HG02973 (cell line): ENCODE data around the gene SLC44A2.

Source experiments
- ATAC-seq: cut with Tn5 transposase; IDR thresholded peaks from one replicate; pipeline ENCODE4 v1.9.1; 2021; ENCODE audit warnings: moderate library complexity; ENCODE audit not compliant: unreplicated experiment

Gene SLC44A2

GRCh38 chr19:10680545-10681135 lies 55.3 kb downstream of the SLC44A2 start:
- ATAC-seq: no peak

GRCh38 chr19:10681658-10682057 lies 56.3 kb downstream of the SLC44A2 start:
- no peak for ATAC-seq

DNA sequence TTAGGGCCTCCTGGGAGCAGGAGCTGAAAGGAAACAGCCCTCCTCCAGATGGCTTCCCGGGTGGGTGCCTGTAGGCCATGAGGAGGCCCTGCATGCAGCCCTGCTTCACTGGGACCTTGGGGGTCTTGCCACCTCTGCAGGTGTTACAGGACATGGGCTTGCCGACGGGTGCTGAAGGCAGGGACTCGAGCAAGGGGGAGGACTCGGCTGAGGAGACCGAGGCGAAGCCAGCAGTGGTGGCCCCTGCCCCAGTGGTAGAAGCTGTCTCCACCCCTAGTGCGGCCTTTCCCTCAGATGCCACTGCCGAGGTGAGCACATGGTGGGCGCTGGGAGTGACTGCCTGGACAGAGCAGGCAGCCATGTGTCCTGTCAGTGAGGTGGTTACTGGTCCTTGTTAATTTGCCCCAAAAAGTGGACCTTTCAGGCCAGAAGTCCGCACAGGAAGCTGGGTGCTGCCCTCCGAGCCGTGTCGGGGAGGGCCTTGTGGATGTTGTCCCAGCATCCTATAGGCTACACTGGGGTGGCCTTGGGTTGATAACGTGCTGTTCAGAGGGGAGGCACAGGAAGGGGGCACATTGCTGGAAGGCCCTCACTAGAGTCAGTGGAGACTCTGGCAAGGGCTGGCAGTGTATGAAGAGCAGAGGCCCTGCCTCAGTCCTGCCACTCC lies 57.2 kb downstream of the SLC44A2 start:
- ATAC-seq: no peak

DNA sequence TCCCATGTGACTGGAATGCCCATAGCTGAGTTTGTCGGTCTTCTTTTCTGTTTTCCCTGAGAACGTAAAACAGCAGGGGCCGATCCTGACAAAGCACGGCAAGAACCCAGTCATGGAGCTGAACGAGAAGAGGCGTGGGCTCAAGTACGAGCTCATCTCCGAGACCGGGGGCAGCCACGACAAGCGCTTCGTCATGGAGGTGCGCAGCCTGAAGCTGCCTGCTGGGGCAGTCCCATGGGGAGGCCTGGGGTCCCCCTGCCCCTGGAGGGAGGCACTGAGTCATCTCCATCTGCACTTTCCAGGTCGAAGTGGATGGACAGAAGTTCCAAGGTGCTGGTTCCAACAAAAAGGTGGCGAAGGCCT lies 57.7 kb downstream of the SLC44A2 start:
- no peak for ATAC-seq

- ATAC-seq: no peak
Measured at GRCh38 chr19:10683582-10683981, 58.2 kb downstream of the SLC44A2 start.

DNA sequence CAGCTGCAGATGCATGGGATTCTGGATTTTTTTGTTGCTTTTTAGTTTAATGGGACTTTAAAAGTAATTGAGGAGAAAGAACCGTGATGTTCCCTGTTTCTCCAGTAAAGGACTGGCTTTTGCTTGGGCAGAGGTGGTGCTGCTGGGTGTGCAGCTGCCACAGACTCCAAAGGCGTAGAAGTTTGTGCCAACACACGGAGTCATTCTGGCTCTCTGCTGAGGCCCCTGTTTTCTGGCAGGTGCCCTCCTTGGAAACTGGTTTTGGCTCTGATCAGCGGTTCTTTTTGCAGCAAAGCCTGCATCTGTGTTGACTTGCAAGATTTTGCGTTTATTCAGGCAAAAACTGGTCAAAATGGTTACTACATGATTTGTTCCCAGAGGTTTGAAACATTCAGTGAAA lies 59.9 kb downstream of the SLC44A2 start:
- no peak for ATAC-seq

GRCh38 chr19:10686193-10686592 lies 60.8 kb downstream of the SLC44A2 start:
- no peak for ATAC-seq

DNA sequence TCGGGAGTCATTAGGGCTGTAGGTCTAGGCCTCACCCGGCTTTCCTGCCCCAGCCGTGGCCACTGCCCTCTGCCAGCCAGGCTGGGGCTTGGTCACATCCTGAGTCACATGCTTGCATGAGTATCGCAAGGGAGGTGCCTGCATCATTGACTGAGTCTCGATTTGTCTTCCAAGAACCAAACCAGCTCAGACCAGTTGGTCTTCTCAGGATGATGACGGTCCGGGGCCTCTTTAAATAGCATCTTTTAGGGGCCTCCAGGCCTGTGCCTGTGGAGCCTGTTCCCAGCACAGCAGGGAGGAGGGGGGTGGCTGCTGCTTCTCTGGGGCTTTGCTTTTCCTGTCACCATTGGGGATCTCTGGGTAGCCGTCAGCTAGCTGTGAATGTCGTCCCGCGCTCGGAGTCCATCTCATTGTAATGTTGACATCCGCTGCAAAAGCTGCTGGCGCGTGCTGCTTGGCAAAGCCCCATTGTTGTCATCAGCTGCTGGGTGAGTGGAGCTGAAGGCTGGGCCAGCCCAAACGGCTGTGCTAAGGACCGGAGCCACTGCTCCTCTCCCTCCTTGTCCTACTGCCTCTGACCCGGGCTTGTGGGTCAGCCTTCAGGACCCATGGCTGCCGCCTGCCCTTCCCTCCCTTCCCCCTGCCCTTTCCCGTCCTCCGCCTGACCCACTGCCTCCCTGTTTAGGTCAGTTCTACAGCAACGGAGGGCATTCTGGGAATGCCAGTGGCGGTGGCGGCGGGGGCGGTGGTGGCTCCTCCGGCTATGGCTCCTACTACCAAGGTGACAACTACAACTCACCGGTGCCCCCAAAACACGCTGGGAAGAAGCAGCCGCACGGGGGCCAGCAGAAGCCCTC lies 61.5 kb downstream of the SLC44A2 start:
- ATAC-seq: no peak

- ATAC-seq: no peak
Measured at GRCh38 chr19:10687518-10688288, 62.4 kb downstream of the SLC44A2 start.

GRCh38 chr19:10688545-10689280 lies 63.4 kb downstream of the SLC44A2 start:
- no peak for ATAC-seq

DNA sequence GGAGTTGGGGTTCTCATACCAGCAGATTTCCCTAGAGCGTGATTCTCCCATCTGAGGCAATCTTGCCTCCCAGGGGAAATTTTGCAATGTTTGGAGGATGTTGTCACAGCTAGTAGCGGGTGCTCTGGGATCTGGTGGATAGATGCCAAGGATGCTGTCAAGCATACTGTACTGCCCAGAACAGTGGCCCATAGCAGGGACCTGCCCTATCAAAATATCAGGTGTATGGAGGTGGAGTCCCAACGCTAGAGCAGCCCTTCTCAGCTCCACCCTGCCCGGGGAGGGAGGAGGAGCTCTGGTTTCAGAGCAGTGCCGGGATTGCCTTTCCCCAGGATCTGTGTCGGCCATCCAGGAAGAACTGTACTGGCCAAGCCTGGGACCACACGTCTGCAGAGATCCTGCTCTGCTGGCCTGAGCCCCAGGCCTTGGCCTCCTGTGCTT lies 65.0 kb downstream of the SLC44A2 start:
- no peak for ATAC-seq

DNA sequence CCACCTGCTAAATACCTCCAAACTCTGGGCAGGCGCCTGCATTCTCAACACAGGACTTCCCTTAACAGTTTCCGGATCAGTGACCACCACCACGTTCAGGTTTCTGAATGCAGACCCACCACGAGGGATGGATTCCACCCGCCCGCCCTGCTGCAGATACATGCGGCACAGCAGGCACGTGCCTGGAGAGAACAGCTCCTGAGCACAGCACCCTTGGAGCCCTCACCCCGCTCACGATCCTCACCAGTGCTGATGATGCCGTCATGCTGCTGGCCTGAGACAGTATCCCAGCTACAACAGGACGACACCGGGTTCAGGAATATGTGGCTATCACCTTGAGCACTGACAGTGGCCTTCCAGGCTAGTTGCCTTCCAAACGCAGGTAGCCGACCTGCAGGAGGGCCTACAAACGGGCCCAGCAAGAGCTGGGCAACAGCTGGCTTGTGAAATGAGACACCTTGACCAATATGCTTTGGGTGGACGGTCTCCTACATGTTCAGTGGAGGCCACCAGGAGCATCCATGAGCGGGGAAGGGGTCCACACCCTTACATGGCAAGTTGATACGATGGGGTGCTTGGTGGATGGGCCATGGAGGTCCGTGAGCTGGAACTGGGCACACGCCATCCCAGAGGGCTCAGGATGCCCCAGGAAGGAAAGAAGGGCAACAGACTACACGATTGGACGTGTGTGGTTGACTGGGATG lies 66.0 kb downstream of the SLC44A2 start:
- ATAC-seq: no peak

DNA sequence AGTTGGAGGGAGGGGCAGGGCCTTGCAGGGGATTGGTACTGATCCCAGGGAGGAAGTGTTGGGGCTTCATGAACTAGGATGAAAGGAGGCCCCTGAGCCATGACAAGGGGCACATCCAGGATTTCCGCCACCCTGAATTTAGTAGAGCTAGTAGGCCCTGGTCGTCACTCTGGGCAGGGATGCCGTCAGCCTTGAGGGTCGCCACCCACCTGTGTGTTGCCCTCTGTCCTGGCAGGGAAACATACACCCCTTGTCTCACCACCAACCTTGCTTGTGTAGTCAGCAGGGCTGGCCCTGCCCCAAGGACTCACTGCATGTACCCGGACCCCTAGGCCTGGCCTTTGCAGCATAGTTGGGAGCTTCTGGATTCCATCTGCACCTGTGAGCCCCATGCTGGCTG lies 66.5 kb downstream of the SLC44A2 start:
- ATAC-seq: no peak

DNA sequence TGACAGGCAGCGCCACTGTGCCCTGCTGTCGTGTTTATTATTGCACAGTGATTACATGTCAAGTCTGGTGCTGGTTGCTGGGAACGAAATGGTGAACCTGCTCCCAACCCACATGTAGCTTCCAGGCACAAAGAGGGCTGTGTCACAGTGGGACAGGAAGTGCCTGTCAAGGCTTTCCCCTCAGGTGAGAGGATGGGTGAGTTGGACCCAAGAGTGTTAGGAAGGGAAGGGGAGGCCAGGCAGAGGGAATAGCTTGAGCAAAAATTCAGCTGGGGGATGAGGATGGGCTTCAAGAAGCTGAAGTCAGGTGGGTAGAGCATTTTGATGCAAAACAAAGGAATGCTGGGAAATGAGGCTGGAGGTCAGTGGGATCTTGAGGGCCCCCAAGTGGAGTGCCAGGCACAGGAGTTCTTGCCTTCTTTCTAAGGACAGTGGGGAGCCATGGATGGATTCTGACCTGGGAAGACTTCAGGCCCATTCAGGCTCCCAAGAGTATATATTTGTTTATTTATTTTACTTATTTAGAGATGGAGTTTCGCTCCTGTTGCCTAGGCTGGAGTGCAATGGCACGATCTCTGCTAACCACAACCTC lies 67.4 kb downstream of the SLC44A2 start:
- ATAC-seq: no peak
